Stimulated activated CD4-positive, alpha-beta T cell treated with anti-CD3 and anti-CD28 coated beads, Interleukin-1b, Interleukin-23, amount 100 ng/mL, for 1 hour (primary cell): Measurements from ENCODE around the gene COL26A1.

ENCODE experiments used
- DNase-seq, 2 donors: peaks; one replicate each; pipeline ENCODE4 v3.0.0-alpha.2; 2020; ENCODE audit warnings: low read depth in 2 of 2

COL26A1 gene

DNA sequence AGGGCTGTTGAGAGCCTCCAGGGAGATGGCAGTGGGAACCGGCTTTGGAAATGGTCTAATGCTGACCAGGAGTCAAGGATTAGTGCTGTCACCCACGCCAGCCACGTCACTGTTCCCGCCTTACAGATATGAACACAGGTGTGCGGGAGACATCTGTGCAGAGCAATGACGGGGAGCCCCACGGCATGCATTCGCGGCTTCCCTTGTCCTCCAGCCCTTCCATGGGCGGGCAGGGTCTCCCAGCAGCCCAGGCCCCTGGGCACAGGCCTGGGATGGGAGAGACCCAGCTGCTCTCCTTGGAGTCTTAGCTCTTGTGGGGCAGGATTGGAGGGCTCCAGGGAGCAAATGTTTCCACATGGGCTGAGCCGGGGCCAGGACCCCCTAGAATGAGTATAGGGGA, 172.2 kb downstream of the COL26A1 start:
- DNase-seq = no peak

DNA sequence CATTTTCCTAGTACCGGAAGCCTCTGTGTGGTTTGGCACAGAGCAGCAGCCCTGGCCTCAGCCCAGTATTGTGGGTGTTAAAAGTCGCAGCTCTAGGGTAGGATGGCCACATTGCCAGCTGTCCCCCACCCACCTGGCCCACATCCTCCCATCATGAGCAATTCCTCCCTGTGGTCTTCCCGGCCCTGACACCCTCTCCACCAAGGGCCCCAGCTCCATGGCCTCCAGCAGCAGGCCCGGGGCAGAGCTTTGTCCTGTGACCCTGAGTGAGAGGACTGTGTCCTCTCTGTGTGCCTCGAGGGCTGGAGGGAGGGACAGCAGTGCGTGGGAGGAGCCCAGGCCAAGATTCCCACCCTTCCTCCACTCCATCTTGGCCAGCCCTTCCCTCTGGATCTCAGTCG, 172.7 kb downstream of the COL26A1 start:
- no peak for DNase-seq

DNA sequence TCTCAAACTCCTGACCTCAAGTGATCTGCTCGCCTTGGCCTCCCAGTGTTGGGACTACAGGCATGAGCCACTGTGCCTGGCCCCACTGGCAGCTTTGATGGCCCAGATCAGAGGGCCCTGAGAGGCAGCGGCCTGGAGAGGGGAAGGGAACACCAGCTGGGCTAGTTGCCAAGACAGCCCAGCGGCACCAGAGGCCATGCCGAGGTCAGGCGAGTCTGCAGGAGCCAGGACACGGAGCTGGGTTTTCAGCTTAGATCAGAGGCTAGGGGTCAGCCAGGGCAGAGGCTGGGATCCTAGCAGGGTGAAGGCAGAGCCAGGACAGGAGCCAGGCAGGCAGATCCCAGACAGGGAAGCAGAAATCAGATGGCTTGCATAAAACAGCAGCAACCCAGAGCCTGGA, 173.6 kb downstream of the COL26A1 start:
- no peak for DNase-seq

DNA sequence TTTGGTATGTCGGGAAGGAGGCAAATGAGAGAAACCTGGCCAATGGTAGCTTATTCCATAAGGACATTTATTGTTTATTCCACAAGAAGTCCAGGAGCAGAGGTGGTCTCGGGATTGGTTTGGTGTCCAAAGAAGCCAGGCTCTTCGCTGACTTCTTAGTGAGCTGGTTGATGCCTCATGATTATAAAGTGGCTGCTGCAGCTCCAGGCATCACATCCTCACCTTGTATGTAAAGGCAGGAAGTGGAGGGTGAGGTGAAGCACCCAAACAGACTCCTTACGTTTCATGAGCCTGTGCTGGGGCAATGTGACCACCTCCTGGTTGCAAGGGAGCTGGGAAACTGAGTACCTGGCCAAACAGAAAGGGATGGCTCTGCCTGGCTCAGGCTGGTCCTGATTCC, 174.0 kb downstream of the COL26A1 start:
- no peak for DNase-seq

DNA sequence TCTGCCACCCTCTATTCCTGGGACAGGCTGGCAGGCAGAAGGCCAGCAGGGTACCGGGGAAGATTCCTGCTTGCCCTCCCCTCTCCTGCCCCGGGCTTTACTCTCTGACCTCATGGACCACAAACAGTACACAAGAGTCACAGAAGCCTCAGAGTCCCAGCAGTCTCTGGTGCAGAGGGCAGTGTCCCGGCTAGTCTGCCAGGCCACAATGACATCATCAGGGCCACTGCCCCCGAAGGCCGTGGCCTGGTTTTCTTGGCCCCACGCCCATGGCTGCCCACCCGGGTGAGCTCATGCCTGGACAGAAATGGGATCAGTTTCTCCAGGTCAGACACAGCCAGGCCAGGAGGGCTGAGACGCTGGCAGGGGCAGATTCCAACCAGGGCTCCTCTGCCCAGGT, 174.5 kb downstream of the COL26A1 start:
- no peak for DNase-seq

DNA sequence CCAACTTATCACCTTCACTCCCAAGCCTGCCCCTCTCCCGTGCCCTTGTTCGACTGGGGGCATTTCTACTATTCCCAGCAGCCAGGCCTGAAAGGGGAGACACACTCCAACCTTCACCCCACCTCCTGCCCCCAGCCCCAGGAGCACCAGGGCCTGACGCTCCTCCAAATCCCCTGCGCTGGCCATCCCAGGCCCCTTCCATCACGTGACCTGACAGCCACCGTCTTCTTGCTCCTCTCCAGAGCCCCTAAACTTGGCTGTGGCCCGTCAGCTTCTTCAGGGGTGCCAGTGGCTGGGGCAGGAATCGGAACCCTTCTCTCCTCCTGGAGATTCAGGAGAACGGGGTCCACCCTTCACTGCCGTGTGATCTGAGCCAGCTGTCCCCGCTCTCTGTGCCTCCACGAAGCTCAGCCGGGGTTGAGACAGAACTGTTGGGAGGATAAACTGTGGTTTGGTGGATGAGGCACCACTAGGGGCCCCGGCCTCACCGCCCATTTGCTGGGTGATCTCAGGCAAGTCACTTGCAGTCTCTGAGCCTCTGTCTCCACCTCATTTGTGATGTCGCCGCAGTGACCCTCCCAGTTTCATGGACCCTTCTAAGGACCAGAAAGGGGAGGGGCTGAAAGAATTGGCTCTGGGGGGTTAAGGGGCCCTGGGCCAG, 175.4 kb downstream of the COL26A1 start:
- no peak for DNase-seq

DNA sequence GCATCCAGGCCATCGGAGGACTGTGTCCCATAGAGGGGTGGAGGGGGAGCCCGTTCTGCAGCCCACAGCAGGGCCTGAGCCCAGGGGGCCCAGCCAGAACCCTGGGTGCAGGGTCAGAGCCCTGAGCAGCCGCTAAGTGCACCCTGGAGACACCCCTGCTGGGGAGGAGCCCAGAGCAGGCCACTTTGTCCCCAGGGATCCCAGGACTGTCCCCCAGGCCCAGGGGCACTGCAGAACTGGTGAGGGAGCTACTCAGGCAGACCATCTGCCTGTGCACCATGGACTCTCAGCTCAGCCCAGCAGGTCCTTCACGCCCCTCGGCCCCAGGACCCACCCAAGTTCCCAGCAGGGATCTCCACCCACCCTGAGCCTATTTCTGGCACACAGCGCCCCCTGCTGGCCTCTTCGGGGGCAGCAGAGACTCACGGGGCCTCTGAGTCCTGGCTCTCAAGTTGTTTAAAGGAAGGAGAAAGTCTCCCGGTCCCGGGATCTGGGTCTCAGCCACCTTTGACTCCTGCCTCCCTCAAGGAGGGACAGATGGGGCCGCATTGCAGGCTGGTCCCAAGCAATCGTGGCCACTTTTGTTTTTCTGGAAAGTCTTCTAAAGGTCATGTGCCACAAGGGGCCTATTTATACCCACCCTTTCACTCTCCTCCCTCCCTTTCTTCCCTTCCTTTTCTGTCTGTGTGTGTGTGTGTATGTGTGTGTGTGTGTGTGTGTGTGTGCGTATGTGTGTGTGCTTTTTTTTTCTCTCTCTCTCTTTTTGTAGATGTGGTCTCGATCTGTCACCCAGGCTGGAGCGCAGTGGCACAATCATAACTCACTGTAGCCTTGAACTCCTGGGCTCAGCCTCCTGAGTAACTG, 176.2 kb downstream of the COL26A1 start:
- peak; percentile 6 to 44 for DNase-seq

DNA sequence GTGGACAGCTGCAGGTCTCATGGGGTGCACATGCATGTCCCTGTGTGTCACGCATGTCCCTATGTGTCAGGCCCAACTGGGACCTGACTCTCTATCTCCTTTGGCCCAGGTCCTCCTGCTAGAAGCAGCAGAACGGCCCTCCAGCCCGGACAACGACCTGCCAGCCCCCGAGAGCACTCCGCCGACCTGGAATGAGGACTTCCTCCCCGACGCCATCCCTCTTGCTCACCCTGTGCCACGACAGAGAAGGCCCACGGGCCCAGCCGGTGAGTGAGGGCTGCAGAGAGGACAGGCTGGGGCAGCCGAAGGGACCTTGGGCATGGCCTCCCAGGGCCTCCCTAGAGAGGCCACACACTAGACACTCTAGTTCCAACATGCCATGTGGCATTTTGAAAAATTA, 177.1 kb downstream of the COL26A1 start:
- DNase-seq = no peak

DNA sequence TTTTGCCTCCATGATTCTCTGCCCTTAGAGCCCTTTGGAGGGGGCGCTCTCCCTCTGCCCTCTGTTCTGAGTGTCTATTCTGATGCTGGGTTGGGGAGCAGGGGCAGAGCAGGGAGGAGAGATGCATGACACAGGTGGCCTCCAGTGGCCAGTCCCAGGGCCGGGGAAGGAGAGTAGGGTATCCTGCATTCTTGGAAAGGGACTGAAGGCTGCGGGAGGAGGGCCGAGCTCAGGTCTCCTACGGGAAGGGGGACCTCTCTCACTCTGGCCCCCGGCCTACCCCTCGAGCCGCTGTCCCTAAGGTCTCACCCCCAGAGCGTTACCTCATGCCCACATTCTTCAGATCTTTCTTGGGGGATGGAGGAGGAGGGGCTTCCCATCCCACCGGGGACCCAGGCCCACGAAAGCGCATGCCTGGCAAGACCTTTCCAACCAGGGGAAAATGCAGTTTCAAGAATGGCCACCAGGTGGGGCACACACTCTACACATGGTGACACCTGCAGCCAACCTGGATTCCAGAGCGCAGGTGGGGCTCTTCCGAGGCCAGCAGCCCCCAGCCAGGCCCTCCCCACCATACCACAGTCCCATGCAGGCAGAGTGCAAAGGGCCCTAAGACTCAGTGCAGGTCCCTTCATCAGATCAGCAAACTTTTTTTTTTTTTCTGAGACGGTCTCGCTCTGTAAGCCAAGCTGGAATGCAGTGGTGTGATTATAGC, 180.0 kb downstream of the COL26A1 start:
- DNase-seq = peak; percentile 38 to 69

DNA sequence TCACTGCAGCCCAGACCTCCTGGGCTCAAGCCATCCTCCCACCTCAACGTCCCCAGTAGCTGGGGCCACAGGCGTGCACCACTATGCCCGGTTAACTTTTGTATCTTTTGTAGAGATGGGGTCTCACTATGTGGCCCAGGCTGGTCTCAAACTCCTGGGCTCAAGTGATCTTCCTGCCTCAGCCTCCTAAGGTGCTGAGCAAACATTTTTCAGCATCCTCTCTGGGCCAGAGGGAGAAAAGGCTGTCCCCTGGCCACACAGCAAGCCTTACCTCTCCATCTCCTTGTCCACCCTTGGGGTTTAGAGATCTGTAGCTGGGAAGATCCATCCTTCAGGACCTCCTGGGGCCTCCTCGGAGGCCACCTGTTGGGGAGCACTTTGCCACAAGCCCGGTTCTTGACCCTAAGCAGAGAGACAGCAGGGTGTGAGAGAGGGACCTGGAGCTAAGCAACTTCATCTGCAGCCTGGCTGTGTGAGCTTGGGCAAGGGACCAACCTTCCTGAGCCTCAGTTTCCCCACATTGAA, 180.6 kb downstream of the COL26A1 start:
- no peak for DNase-seq

DNA sequence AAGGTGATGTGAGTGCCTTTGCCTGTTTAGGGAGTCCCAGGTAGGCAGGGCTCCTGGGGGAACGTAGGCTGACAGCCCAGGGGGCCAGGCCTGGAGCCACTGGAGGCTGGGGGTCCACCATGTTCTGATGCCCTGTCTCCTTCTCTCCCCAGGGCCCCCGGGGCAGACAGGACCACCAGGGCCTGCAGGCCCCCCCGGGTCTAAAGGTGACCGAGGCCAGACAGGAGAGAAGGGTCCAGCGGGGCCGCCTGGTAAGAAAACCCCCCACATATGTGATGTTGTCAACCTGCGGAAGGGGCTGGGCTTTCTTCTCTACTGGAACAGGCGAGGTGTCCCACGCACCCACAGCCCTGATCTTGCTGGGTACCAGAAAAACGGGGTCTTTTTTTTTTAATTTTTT, 181.2 kb downstream of the COL26A1 start:
- no peak for DNase-seq

DNA sequence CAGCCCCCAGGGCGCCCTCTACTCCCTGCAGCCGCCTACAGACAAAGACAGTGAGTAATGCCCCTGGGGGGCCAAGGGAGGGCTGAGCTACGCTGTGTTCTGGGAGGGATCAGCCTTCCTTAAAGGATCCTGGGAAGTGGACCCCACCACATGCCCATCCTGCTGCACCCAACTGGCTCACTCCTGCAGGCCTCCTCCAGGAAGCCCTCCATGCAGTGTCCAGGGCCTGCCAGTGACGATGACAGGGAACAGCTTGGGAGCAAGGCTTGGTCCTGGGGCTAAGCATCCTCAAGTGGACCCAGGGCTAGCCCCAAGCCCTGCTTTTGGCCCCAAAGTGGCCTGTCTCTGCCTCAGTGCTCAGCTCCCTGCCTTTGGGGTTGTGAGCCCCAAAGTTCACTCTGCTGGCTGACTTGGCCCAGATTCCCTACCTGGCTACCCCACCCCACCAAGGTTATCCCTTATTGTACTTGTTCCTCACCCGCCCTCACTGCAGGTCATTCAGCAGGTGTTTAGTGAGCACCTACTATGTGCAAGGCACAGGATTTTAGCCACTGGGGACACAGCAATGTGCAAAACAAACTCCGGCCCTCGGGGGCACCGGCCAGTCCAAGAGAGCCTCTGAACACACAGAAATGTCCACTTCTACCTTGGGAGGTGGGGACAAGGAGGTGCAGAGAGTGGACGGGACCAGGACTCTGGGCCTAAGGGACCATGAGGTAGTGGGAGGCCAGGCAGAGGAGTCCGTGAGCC, 182.9 kb downstream of the COL26A1 start:
- no peak for DNase-seq

DNA sequence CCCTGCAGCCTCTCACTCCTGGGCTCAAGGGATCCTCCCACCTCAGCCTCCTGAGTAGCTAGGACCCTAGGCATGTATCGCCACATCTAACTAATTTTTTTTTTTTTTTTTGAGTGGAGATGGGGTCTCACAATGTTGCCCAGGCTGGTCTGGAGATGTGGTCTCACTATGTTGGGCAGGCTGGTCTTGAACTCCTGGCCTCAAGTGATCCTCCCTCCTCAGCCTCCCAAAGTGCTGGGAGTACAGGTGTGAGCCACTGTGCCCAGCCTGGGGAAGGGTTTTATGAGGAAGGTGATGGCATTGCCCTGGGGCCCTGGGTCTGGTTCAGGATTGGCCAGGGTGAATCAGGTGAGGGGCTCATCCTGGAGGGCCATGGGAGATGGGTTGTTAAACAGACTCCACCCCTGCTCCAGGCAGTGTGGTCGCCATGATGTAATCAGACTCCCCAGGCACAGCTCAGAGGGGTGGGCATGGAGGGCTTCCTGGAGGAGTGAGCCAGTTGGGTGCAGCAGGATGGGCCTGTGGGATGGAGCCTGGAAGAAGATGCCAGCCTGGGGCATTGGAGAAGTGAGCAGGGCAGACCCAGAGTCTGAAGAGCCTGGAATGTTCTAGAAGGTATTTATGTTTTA, 183.7 kb downstream of the COL26A1 start:
- DNase-seq = no peak

DNA sequence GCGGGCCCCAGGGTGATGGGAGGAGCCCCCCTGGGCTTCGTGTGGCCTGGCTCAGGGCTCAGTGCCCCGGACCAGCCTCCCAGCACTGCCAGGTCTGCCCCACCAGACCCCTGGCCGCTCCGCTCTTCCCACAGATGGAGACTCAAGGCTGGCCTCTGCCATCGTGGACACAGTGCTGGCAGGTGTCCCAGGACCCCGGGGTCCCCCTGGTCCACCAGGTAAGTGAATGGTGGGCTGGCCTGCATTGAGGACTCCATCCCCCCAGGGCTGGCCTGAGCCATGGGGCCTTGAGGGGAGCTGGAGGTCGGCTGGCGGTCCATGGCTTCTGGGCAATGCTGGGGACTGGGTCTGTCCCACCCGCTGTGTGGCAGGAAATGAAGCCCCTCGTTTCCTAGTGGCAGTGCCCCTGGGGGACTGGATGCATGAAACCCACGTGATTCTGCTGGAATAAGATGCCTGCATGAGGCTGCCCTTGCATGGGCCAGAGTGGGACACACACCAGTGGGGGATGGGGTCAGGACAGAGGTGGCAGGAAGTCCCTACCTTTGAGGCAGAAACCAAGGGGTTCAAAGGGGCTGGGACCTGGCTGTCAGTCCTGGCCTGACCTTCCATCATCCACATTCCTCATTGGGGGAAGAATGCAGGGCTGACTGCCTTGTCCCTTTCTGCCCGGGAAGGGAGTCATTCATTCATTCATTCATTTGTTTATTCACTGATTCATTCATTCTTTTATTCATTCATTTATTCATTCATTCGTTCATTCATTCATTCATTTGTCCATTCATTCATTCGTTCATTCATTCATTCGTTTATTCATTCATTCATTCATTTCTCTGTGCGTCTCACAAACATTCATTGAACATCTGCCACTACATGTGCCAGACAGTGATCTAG, 184.6 kb downstream of the COL26A1 start:
- no peak for DNase-seq

DNA sequence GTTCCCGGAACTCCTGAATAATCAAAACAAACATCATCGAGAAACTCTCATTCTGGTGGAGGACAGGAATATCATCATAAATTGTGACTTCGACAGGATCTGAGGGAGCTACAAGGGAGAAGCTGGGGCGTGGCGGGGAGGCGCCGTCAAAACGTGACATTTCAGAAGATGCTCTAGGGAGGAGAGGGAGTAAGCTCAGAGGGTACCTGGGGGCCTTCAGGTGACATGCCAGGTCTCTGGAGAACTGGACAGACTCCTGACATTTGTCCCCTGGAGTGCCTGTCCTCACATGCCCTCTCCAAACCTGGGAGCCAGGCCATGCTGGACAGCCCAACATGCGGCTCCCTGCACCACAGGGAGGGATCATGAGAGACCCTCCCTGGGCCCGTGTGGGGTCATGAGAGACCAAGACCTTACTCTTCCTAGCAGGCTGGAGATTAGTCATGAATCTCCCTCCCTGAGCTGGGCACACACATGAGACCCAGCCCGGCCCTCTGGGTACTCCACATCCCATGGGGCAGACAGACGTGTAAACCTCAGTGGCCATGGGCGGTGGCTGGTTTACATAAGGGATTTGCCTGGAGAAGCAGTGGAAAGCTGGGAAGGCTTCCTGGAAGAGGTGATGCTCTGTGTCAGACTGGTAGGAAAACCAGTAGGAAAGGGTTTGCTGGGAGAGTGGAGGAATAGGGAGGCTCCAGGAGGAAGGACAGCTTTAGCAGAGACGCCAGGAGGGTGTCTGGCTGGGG, 185.4 kb downstream of the COL26A1 start:
- DNase-seq = no peak

DNA sequence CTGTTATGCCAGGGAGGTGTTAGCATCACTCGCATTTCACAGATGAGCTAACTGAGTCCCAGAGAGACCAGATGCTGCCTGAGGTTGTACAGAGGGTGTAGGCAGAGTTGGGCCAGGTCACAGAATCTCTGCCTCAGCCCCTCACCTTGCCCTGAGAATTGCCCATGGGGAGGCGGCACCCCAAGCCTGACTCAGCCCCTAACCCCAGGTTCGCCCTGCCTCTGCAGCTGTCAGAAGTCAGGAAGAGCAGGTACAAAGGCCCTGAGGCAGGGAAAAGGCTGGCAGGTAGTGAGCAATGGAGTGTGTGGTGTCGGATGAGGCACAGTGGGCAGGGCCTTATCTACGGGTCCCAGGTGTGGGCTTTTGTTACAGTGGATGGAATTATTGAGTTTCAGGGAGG, 187.1 kb downstream of the COL26A1 start:
- DNase-seq = no peak

DNA sequence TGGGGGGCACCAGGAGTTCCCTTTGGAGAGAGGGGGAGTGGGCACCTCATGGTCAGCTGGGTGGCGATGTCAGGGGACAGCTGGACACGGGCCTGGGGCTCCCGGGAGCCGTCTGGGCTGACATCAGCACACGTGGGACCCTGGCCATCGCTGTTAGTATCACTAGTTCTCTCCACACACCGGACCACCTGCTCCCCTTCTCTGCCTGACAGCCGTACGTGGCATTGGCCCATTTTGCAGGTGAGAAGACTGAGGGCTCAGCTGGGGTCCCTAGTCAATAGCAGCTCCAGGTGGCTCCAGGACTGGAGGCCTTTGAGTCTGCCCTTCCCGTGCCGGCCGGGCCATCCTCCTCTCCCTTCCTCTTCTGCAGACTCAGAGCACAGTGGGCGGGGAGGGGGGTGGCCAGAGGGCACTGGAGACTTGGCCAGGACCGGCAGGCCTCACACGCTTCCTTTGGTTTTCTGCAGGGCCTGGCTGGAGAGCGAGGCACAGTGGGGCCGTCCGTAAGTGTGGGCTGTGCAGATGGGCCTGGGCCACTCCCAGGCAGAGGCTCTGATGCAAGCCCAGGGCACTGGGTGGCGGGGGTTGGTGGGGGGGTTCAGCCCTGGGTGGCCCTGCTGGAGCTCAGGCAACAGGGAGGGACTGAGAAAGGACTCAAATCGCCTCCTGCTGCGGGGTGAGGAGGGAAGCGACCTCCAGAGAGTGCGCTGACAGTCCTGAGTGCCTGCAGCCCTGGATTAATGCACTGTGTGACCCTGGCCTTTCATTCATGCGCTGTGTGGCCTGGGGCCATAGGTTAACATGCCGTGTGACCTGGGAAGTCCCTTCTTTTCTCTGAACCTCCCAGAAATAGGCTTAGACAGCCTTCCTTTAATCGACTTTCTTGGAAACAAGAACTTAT, 188.2 kb downstream of the COL26A1 start:
- no peak for DNase-seq

DNA sequence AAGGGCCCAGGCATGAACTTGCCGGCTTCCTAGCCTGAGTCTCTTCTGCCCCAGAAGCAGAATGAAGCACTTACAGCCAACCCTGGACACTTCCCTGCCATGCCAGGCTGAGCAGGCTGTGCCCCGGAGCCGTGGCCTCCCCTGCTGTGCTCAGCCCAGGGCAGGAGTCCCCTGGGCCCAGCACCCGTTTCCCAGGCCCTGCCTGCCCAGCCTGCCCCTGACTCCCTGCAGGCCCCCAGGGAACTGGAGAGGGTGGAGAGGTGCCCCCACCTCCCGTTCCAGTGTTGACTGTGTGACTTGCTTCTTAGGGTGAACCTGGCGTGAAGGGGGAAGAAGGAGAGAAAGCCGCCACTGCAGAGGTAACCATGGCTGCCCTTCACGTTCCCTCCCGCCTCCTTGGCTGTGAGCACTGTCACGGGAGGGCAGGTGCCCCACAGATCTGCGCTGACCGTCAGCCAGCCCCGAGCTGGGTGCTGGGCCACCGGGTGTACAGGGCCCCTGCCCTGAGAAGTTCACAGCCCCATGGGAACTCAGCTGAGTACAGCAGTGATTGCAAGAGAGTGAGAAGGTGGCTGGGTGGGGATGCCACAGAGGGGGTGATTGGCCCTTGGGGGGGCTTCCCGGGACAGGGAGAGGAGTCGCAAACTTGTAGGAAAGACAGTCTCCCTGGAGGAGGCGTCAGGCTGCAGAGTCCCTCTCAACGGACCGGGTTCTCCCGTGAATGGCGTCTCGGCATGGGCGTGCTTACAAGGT, 190.5 kb downstream of the COL26A1 start:
- no peak for DNase-seq
